T-helper 1 cell treated with Interleukin-12 subunit alpha and Interleukin-12 subunit beta and Interleukin-4 antibody, amounts not matched to agents 30 ng/mL and 1 ng/mL, for 36 hours (primary cell): ENCODE measurements around the gene CROCC2. TPM values are rescaled to one million over a fixed set of nuclear protein-coding genes. Genes with fewer than 3 reads are reported as not detected.

Source experiments
- intact Hi-C: fragments of 100-400 bp; cut with micrococcal nuclease; formaldehyde crosslinking; loops from one replicate; pipeline ENCODE4 v1.15.1; 2024
- total RNA-seq: library from RNA; stranded (reverse); gene quantifications from 2 replicates; pipeline ENCODE4 v1.2.3, GENCODE V29; 2022

The CROCC2 gene
- total RNA-seq, 1 donor from 2014 or later: not detected

DNA sequence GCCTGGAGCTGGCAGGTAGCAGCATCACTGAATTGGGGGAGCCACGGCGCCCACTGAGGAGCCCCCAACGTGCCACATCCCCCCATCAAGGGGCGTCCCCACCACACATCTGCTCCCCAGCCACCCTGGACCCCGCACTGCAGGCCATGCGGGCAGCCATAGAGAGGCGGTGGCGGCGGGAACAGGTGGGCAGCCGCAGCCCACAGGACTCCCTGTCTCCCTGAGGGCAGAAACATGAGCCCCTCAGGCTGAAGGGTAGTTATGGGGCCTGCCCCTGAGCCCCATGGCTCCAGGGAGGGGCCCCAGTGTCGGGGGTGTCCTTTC is 26.6 kb downstream of the CROCC2 start:
- intact Hi-C loops: no loop called here

DNA sequence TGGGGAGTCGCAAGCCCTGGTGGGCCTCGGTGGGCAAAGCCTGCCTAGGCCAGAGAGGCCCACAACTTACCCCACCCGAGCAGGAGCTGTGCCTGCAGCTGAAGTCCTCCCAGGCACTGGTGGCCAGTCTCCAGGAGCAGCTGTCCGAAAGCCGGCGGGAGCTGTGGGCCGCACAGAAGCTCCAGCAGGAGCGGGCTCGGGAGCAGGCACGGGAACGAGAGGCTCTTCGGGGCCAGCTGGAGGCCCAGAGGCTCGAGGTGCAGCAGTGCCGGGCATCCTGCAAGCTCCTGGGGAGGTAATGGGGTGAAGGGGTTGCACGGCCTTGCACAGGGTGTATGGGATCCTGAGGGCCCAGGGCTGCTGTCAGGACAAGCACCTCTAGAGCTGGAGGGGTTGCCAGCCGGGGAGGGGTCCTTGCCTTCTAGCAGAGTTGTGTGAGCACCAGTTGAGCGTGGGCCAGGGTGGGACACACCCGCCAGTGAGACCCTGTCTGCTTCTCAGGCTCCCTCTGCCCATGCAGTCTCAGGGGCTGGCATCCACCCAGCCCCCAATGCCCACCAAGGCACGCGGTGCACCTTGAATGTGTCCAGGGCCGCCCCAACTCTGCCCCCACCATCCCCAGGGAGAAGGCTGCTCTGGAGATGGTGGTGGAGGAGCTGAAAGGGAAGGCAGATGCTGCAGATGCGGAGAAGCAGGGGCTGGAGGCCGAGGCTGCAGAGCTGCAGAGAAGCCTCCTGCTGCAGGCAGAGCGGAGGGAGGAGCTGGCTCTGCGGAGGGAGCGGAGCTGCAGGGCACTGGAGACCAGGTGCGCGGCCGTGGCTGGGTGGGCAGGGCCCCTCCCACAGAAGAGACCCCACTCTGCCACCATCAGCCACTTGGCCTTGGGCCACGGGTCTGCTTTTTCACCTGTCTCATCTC is 27.2 kb downstream of the CROCC2 start:
- intact Hi-C loops: no loop called here

DNA sequence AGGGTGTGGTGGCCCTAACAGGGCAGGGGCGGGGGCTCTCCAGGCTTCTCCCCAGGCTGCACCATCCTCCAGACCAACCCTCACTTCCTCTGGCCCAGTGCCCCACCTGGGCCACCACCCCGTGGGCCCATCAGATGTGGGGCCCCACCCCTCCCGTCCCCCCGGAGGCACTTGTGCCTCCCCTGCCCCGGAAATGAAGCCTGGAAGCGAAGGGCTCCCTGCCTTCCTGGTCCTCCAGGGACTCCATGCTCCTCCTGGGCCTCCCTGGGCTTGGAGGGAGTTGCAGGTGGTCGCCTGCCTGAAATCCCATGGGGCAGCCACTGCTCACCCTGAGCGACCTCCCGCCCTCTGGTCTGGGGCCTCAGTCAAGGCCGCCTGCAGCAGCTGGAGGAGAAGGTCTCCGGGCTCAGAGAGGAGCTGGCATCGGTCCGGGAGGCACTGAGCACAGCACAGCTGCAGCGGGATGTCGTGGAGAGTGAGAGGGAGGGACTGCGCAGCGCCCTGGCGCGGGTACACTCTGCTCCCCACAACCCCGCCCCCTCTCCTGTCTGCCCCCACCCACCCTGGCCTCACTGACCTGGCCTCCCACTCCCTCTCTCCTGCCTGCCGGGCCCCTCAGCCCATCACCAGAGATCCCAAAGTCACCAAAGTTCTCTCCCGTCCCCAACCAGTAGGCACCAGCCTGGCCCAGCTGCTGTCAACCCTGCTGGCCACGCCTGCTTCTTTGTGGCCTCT is 28.0 kb downstream of the CROCC2 start:
- intact Hi-C loops: no loop called here

DNA sequence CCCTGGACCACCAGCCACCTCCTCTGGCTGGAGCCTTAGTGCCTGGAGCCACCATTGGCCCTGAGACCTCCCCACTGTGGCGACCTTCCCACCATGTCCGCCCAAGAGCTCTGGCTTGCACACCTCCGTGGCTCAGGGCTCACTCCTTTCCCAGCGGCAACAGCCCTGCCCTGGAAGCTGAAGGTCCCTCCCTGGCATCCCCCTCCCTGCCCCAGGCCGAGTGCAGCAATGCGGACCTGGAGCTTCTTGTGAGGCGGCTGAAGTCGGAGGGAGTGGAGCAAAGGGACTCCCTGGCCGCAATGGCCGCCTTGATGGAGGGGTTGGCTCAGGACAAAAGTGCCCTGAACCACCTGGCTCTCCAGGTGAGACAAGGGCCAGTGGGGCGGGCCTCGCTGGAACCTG is 28.6 kb downstream of the CROCC2 start:
- intact Hi-C loops: no loop called here

DNA sequence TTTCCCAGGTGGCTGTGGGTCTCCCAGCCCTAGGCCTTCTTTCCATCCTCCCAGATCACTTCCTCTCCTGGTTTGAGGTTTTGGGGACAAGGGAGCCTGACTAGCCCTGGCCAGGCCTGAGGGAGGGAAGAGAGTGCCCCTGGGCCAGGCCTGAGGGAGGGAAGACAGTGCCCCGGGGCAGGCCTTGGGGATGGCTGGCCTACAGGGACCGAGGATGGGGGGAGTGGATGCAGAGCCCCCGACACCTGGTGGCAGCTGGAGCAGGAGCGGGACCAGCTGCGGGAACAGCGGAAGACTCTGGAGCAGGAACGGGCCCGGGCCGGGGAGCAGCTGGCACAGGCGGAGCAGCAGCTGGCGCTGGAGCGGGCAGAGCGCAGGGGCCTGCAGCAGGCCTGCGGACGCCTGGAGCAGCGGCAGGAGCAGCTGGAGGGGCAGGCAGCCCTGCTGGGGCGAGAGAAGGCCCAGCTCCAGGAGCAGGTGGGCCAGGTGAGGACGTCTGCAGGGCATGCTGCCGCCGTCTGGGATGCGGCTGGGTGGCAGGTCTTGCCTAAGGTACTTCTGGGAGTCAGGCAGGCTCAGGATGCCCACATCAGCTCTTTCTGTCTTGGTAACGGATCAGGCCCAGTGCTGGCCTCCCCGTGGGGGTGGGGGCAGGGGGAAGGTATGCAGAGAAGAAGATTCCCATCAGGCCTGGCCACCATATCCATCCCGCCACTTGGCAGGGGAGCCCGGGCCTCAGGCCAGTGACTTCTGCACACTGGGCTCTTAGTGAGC is 29.2 kb downstream of the CROCC2 start:
- intact Hi-C loops: no loop called here

DNA sequence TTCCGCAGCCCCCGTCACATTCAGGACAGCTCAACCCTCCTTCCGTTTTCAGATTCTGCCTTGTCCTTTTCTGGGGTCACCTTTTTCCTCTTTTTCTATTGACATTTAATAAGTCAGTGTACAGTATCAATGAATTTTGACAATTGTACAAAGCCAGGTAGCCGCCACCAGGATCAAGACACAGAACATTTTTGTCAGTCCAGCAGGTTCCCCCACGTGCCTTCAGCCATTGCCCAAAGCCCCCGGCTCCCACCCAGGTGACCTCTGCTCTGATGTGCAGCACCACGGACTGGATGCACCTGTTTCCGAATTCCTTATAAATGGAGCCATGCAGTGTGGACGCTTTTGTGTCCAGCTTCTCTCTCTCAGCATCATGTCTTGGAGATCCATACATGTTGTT is 30.0 kb downstream of the CROCC2 start:
- intact Hi-C loops: no loop called here

DNA sequence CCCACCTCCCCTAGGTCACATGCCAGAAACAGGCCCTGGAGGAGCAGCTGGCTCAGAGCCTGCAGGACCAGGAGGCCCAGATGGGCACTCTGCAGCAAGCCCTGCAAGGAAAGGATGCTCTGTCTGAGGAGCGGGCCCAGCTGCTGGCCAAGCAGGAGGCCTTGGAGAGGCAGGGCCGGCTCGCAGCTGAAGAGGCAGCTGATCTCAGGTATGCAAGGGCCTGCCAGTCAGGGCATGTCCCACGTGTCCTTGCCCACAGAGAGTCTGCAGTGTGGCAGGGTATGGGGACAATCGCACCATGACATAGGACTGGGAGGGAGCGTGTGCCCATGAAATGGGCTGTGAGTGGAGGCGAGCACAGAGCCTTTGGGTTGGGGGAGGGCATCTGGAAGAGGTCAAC is 39.9 kb downstream of the CROCC2 start:
- intact Hi-C loops: no loop called here

DNA sequence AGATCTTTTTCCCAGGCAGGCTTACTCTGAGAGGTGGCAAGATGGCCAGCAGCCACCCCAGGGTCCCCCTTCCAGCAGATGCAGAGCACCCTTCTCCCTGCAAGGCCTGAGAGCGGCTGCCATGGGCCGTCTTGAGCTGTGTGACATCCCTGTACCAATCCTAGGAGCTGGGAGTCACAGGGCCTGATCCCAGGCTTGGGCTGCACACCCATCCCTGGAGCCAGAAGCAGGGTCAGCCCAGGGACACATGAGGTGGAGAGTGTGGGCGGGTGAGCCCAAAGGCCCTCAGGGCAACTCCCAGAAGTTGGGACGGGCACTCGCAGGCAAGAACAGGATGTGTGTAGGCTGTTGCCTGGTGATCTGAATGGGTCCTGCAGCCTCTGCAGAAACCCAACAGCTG is 40.5 kb downstream of the CROCC2 start:
- intact Hi-C loops: no loop called here

DNA sequence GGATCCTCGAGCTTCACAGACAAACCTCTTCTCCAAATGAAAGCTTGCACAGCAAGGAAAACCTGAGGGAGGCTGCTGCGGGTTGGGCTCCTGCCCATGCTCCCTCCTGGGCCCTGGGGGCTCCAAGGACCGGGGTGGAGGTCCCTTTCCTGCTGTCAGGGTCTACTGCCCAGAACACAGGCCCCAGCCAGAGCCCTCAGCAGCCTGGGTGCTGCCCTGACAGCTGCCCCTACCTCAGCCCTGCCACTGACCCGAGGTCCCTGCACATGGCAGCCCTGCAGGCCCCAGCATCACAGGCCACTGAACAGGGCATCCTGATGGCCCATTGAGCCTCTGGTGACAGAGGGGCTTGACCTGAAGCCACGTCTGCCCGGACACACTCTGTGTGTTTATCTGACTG is 41.0 kb downstream of the CROCC2 start:
- intact Hi-C loops: no loop called here

DNA sequence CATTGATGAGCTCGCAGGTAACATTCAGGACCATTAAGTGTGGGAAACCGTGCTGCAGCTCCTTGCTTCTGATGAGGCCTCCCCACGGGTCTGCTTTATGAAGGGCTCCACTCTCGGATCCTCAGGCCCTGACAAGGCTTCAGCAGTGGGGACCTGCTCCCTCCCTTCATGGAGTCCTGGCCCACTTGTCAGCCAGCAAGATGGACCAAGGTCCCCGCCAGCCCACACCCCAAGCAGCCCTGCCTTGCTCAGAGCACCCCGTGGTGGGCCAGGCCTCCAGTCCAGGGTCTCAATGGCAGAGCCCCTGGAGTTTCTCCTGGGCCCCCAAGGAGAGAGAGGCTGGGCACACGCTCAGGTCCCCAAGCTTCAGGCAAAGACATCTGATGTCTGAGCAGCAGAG is 41.5 kb downstream of the CROCC2 start:
- intact Hi-C loops: no loop called here

DNA sequence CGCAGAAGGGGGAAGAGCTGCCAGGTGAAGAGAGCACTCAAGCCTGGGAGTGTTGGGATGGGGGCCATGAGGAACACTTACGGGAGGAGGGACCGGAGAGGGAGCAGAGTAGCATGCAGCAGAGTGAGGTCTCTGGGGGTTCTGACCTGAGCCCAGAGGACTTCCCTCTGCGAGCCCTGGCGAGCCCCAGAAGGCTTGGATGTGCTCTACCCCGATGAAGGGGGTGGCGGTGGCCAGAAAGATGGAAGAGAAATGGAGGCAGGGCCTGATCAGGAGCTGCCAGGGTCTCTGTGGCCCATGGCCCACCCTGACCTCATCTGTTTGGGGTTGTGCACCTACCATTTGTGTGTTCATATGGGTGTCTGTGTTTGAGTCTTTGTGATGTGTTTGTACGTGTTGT is 42.0 kb downstream of the CROCC2 start:
- intact Hi-C loops: no loop called here

DNA sequence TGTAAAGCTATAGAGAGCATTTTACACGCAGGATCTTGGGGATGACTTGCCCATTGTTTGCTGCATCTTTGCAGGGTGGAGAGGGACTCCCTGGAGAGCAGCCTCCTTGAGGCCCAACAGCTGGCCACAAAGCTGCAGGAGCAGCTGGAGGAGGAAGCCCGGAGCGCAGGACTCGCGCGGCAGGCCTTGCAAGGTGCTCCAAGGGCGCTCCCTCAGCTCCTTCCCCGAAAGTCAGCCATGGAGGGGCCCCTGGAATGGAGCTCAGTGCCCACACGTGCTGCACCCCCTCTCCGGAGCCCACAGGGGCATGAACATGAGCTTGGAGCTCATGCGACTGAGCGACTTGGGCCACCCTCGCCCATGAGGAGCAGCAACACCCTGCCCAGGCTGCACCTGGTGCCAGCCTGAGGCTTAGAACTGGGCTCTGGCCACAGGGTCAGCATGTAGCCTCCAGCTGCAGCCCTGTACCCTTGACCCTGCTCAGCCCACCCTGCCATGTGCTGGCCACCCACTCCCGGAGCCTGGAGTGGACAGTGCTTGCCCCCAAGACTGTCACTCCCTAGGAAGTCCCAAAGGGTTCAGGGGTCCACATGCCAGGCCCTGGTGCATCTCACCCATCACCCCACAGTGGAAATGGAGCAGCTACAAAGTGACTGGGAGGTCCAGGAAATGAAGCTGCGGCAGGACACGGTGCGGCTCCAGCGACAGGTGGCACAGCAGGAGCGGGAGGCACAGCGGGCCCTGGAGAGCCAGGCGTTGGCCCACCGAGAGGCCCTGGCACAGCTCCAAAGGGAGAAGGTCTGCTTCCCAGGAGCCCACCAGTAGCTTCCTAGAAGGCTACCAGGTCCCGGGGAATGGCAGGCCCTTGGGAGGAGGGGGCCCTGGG is 43.0 kb downstream of the CROCC2 start:
- intact Hi-C loops: no loop called here

DNA sequence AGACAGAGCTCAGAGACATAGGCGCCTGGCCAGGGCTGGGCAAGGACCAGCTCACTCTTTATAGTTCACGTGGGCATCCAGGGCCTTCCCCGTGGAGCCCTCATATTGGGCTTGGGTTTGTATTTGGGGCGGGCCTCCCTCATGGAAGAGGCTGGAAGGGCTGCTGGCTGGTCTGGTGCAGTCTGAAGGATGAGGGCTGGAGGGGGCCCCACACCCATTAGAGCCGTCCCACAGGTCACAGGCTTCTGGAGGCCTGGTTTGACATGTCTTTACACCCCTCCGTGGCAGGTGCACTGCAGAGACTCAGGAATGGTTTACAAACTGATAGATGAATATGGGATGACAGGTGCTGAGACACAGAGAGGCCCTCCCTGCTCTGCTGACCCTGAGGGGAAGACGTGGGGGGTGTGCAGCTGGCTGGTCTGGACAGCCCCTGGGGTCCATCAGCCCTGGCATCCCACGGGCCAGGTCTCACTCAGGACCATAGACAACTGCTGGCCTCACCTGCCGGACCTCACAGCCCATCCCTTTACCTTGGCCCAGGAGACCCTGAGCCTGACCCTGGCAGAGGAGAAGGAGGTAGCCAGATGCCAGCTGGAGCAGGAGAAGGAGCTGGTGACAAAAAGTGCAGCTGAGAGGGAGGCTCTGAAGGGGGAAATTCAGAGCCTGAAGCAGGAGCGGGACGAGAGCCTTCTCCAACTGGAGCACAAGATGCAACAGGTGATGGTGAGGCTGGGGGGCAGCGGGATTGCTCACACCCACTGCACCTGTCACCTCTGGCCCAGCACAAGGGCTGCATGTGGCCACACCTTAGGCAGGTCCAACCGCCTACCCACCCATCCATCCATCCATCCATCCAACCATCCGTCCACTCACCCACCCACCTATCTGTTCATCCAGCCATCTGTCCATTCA is 43.9 kb downstream of the CROCC2 start:
- intact Hi-C loops: no loop called here

DNA sequence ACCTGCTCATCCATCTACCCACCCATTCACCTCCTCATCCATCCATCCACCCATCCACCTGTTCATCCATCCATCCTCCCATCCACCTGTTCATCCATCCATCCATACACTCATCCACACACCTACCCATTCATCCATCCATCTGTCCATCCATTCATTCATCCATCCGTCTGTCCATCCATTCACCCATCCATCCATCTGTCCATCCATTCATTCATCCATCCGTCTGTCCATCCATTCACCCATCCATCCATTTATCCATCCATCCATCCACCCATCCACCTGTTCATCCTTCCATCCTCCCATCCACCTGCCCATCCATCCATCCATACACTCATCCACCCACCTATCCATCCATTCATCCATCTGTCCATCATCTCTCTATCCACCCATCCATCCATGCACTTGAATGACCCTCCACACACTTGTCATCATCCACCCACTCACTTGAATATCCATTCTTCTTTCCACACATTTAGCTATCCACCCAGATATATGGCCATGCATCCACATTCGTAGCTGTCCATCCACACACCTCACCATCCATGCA is 45.0 kb downstream of the CROCC2 start:
- intact Hi-C loops: no loop called here

DNA sequence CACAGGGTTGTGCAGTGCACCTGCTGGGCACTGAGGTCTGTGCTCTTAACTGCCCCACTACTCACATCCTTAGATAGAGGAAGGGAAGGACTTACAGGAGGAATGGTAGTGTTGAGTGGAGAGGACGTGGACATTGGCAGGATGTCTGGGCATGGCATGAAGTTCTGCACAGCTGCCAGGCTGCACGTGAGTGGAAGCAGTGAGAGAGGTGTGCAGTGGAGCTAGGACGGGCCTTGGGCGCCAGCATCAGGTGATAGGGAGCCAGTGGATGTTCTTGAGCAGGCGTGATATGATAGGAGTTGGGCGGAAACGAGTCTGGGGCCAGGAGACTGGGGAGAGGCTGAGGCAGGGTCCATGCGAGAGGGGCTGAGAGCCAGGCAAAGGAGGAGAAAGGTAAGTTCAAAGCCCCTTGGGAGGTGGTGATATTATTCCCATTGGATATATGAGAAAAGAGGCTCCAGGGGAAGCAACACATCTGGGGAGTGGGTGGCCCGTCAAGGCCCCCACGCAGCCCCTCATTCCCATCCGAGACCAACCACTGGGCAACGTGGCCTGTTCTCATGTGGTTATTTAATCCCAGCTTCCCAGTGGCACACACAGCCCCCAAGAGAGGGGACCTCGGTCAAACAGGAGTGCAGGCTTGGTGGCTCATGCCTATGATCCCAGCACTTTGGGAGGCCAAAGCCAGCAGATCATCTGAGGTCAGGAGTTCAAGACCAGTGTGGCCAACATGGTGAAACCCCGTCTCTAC is 46.5 kb downstream of the CROCC2 start:
- intact Hi-C loops: no loop called here

DNA sequence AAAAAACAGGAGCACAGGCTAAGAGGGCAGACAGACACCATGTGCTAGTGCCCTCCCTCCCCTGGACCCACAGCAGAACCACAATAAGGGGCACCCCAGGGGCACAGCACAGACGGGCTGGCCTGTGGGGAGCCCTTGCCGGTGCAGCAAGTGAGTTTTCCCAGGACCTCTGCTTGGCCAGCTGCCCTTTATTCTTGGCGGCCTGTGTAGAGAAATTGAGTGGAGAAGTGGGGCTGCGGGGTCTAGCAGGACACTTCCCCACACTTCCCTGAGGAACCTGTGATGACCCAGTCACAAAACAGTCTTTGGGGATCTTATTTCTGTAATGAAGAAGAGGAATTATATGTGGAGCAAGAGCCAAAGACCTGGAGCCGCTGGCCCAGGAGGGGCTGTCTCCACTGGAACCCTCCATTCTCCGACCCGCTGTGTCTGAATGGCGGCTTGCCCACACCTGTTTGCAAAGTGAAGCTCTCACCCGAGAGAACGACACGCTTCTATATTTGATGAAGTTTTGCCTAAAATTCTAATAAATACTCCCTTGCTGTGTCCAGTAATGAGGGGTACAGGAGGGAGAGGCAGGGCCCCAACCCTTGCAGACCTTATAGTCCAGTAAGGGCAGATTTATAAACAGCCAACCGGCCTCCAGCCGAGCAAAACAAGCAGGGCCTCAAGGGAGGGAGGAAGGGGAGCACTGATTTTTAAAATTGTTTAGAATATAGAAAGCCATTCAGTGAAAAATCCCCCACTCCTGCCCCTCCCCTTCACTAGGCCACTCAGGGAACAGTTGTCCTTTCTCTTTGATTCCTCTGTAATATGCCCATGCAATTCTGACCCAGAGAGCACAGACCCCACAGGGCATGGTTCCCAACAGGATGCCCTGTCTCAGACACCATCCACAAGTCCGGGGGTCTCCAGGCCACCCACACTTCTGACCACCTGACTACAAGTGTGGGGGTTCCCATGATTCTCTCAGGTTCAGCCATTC is 47.6 kb downstream of the CROCC2 start:
- intact Hi-C loops: no loop called here

DNA sequence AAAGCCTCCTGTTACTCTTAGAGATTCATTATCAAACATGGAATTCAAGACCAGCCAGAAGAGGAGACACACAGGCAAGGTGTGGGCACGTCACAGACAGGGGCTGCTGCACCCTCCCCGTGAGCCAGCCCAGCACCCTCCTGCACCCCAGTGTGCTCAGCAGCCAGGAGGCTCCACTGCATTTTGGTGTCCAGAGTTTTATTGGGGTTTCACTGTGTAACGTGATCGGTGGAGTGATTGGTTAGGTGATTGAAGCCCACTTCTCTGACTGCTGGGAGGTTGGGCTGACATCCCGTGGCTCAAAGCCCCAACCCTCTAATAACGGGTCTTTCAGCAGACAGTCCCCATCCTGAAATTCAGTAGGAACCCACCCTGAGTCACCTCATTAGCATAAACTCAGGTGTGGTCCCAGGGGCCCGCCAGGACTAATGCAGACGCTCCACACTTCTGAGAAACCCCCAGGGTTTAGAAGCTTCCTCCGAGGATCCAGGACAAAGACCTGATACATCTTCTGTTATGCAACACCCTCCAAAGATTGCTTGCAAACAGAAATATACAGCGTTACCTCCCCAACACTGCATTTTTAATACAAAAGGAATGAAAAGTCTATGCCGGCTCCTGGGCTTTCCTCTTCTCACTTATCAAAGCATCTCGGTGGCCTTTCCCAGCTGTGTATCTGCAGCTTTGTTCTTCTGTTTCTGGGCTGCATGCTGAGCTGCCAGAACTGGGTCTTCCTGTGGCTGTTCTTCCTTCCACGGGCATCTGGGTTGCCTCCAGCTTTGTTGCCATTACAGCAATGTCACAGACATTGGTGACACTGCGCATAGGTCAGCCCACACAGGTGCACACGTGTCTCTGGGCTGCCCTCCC is 48.5 kb downstream of the CROCC2 start:
- intact Hi-C loops: no loop called here
